HepG2 (cell line): ENCODE measurements around the gene MRPS5. TPM values are rescaled to one million over a fixed set of nuclear protein-coding genes. Genes with fewer than 3 reads are reported as not detected.
A peak's percentile ranks its signal among the peaks of the same experiment; 100 is the strongest.

ENCODE experiments used
- CREB1 ChIP-seq, 2 experiments: fragments of 450-650 bp in 1 of 2; IDR thresholded peaks; 2 replicates each; pipeline ENCODE4 v1.6.1; 2016 to 2017; ENCODE audit warnings: control low read depth in 1 of 2, mild to moderate bottlenecking in 1 of 2, missing compliant biosample characterization in 1 of 2, missing genetic modification characterization in 1 of 2
- FOXJ3 ChIP-seq: sonication (generic); formaldehyde crosslinking; IDR thresholded peaks from 2 replicates; pipeline ENCODE4 v1.4.0; 2020; ENCODE audit warnings: missing genetic modification reagents, mild to moderate bottlenecking, borderline replicate concordance
- HOXA5 ChIP-seq: sonication (generic); formaldehyde crosslinking; IDR thresholded peaks from 2 replicates; pipeline ENCODE4 v1.4.0; 2020; ENCODE audit warnings: missing genetic modification reagents
- MED8 ChIP-seq: sonication (generic); formaldehyde crosslinking; IDR thresholded peaks from 2 replicates; pipeline ENCODE4 v1.8.1; 2023; ENCODE audit warnings: mild to moderate bottlenecking, missing genetic modification reagents; ENCODE audit not compliant: insufficient replicate concordance
- NR1H2 ChIP-seq: sonication (generic); formaldehyde crosslinking; IDR thresholded peaks from 2 replicates; pipeline ENCODE4 v1.8.1; 2022; ENCODE audit warnings: low read depth, missing genetic modification reagents, borderline replicate concordance
- NR3C1 ChIP-seq: sonication (generic); formaldehyde crosslinking; IDR thresholded peaks from 2 replicates; pipeline ENCODE4 v1.4.0; 2020; ENCODE audit warnings: missing genetic modification reagents
- PRDM10 ChIP-seq: sonication (generic); formaldehyde crosslinking; IDR thresholded peaks from 2 replicates; pipeline ENCODE4 v1.4.0; 2020; ENCODE audit warnings: low read depth, missing genetic modification reagents
- REL ChIP-seq: sonication (generic); formaldehyde crosslinking; conservative IDR thresholded peaks from 2 replicates; pipeline ENCODE4 v1.8.0; 2022; ENCODE audit warnings: mild to moderate bottlenecking, missing genetic modification reagents, moderate library complexity
- SOX6 ChIP-seq, 2 experiments: fragments of 450-650 bp in 1 of 2; sonication (generic) in 1 of 2; formaldehyde crosslinking in 1 of 2; IDR thresholded peaks; 2 replicates each; pipeline versions ENCODE4 v1.4.0 to v1.6.1; 2017 to 2020; ENCODE audit warnings: antibody characterized with exemption in 1 of 2, mild to moderate bottlenecking in 1 of 2, missing genetic modification reagents in 1 of 2
- SP4 ChIP-seq: sonication (generic); formaldehyde crosslinking; IDR thresholded peaks from 2 replicates; pipeline ENCODE4 v1.8.1; 2023; ENCODE audit warnings: mild to moderate bottlenecking, missing genetic modification reagents
- ZBTB34 ChIP-seq: sonication (generic); formaldehyde crosslinking; IDR thresholded peaks from 2 replicates; pipeline ENCODE4 v1.8.0; 2022; ENCODE audit warnings: mild to moderate bottlenecking, missing genetic modification reagents
- ZBTB7A ChIP-seq: sonication (generic); formaldehyde crosslinking; IDR thresholded peaks from 2 replicates; pipeline ENCODE4 v1.8.0; 2022; ENCODE audit warnings: mild to moderate bottlenecking, missing genetic modification reagents
- ZFP36L1 ChIP-seq: sonication (generic); formaldehyde crosslinking; IDR thresholded peaks from 2 replicates; pipeline ENCODE4 v1.8.0; 2022; ENCODE audit warnings: mild to moderate bottlenecking, missing genetic modification reagents, moderate library complexity
- ZNF354B ChIP-seq: sonication (generic); formaldehyde crosslinking; IDR thresholded peaks from 2 replicates; pipeline ENCODE4 v1.8.0; 2022; ENCODE audit warnings: mild to moderate bottlenecking, missing genetic modification reagents
- ZNF414 ChIP-seq: sonication (generic); formaldehyde crosslinking; IDR thresholded peaks from 2 replicates; pipeline ENCODE4 v1.5.0; 2020; ENCODE audit warnings: missing genetic modification reagents
- ZNF496 ChIP-seq: sonication (generic); formaldehyde crosslinking; IDR thresholded peaks from 2 replicates; pipeline ENCODE4 v1.8.1; 2023; ENCODE audit warnings: mild to moderate bottlenecking, moderate library complexity, missing genetic modification reagents; ENCODE audit not compliant: insufficient replicate concordance
- ZNF772 ChIP-seq: sonication (generic); formaldehyde crosslinking; IDR thresholded peaks from 2 replicates; pipeline ENCODE4 v1.5.0; 2020; ENCODE audit warnings: mild to moderate bottlenecking, missing genetic modification reagents
- ZSCAN12 ChIP-seq: sonication (generic); formaldehyde crosslinking; IDR thresholded peaks from 2 replicates; pipeline ENCODE4 v1.9.0; 2021; ENCODE audit warnings: mild to moderate bottlenecking, missing genetic modification reagents
- polyA plus RNA-seq, 8 experiments: library from polyadenylated mRNA; depleted of rRNA in 3 of 8; stranded (reverse) in 7 of 8; unstranded in 1 of 8; fragments of >200 nt; fragmentation: Illumina TruSeq in 4 of 8; extraction: Trizol in 4 of 8; gene quantifications; 2 replicates each; pipeline versions ENCODE4 v1.2.1 to v1.2.3, GENCODE V29; 2011 to 2016; ENCODE audit warnings: low read depth in 4 of 8, missing spikeins in 1 of 8, mixed read lengths in 1 of 8; ENCODE audit not compliant: insufficient read depth in 1 of 8
- total RNA-seq, 5 experiments: library from RNA; depleted of rRNA; stranded (reverse); fragments of >200 nt; fragmentation: Illumina TruSeq; extraction: Trizol; gene quantifications; 2 replicates each; pipeline ENCODE4 v1.2.3, GENCODE V29; 2016; ENCODE audit warnings: low read depth in 1 of 5
- TF ChIP-seq, protein P1 (sequence below): sonication (generic); formaldehyde crosslinking; IDR thresholded peaks from 2 replicates; pipeline ENCODE4 v1.4.0; 2020; ENCODE audit warnings: missing genetic modification reagents

Gene MRPS5
- total and polyA plus RNA-seq, 2 of the 13 experiments (the other 11 are each of a cell fraction or from before 2014, with no cell fraction given): 98.8 to 134 TPM

- TF ChIP-seq, protein P1, sequence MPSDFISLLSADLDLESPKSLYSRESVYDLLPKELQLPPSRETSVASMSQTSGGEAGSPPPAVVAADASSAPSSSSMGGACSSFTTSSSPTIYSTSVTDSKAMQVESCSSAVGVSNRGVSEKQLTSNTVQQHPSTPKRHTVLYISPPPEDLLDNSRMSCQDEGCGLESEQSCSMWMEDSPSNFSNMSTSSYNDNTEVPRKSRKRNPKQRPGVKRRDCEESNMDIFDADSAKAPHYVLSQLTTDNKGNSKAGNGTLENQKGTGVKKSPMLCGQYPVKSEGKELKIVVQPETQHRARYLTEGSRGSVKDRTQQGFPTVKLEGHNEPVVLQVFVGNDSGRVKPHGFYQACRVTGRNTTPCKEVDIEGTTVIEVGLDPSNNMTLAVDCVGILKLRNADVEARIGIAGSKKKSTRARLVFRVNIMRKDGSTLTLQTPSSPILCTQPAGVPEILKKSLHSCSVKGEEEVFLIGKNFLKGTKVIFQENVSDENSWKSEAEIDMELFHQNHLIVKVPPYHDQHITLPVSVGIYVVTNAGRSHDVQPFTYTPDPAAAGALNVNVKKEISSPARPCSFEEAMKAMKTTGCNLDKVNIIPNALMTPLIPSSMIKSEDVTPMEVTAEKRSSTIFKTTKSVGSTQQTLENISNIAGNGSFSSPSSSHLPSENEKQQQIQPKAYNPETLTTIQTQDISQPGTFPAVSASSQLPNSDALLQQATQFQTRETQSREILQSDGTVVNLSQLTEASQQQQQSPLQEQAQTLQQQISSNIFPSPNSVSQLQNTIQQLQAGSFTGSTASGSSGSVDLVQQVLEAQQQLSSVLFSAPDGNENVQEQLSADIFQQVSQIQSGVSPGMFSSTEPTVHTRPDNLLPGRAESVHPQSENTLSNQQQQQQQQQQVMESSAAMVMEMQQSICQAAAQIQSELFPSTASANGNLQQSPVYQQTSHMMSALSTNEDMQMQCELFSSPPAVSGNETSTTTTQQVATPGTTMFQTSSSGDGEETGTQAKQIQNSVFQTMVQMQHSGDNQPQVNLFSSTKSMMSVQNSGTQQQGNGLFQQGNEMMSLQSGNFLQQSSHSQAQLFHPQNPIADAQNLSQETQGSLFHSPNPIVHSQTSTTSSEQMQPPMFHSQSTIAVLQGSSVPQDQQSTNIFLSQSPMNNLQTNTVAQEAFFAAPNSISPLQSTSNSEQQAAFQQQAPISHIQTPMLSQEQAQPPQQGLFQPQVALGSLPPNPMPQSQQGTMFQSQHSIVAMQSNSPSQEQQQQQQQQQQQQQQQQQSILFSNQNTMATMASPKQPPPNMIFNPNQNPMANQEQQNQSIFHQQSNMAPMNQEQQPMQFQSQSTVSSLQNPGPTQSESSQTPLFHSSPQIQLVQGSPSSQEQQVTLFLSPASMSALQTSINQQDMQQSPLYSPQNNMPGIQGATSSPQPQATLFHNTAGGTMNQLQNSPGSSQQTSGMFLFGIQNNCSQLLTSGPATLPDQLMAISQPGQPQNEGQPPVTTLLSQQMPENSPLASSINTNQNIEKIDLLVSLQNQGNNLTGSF: no peak
- no peak for TF ChIP-seq CREB1 (IDR thresholded peaks at IDR 0.05)
- TF ChIP-seq CREB1 (CRISPR knock-in tag; IDR thresholded peaks at IDR 0.05): no peak
- TF ChIP-seq REL (CRISPR knock-in tag): no peak
- TF ChIP-seq ZBTB7A (CRISPR knock-in tag): no peak
- no peak for TF ChIP-seq NR3C1
- TF ChIP-seq ZNF772 (CRISPR knock-in tag): no peak
- TF ChIP-seq ZNF414 (CRISPR knock-in tag): no peak
- no peak for TF ChIP-seq ZNF354B (CRISPR knock-in tag)
- TF ChIP-seq ZFP36L1 (CRISPR knock-in tag): no peak
- TF ChIP-seq ZSCAN12: no peak
- TF ChIP-seq ZBTB34 (CRISPR knock-in tag): no peak
- no peak for TF ChIP-seq SP4
- TF ChIP-seq ZNF496 (CRISPR knock-in tag): no peak
- no peak for TF ChIP-seq MED8 (CRISPR knock-in tag)
- no peak for TF ChIP-seq FOXJ3 (CRISPR knock-in tag)
- TF ChIP-seq HOXA5: peak; percentile 50; the same call in 1 of the 2 replicates
- no peak for TF ChIP-seq PRDM10 (CRISPR knock-in tag)
- TF ChIP-seq NR1H2 (CRISPR knock-in tag): no peak
- TF ChIP-seq SOX6 (IDR thresholded peaks at IDR 0.05): no peak
- peak; percentile 35; the same call in 1 of the 2 replicates for TF ChIP-seq SOX6 (CRISPR knock-in tag; IDR thresholded peaks at IDR 0.05)
Observed at GRCh38 chr2:95115418-95115817, 6.2 kb downstream of the MRPS5 start (continued).
